GM19397 (cell line): ENCODE data around the gene TENT4A.
"Not testable (repeated sequence)": the region's sequence is repeated elsewhere in the genome, so short reads cannot be mapped to it uniquely, and the experiment has no call there.

Source experiments
- ATAC-seq: cut with Tn5 transposase; IDR thresholded peaks from one replicate; pipeline ENCODE4 v1.9.1; 2021; ENCODE audit warnings: mild to moderate bottlenecking, moderate library complexity; ENCODE audit not compliant: unreplicated experiment

TENT4A gene

GRCh38 chr5:6768590-6769230, 55.5 kb downstream of the TENT4A start:
- no peak for ATAC-seq

GRCh38 chr5:6770826-6771607, 57.8 kb downstream of the TENT4A start:
- ATAC-seq = no peak

GRCh38 chr5:6772886-6773285, 59.7 kb downstream of the TENT4A start:
- no peak for ATAC-seq

- ATAC-seq = no peak
These were observed 60.3 kb downstream of the TENT4A start for GRCh38 chr5:6773342-6774035.

GRCh38 chr5:6774207-6774606, 61.0 kb downstream of the TENT4A start:
- ATAC-seq = not testable (repeated sequence)

GRCh38 chr5:6774721-6775204, 61.5 kb downstream of the TENT4A start:
- ATAC-seq = no peak

- ATAC-seq = no peak
These were observed 62.3 kb downstream of the TENT4A start for GRCh38 chr5:6775571-6775970.

- peak; percentile 82 for ATAC-seq
These were observed 67.7 kb downstream of the TENT4A start for GRCh38 chr5:6780802-6781391.

- ATAC-seq = no peak
These were observed 68.5 kb downstream of the TENT4A start for GRCh38 chr5:6781716-6782115.

- no peak for ATAC-seq
These were observed 70.6 kb downstream of the TENT4A start for GRCh38 chr5:6783787-6784186.

GRCh38 chr5:6784481-6784880, 71.2 kb downstream of the TENT4A start:
- no peak for ATAC-seq

- ATAC-seq = no peak
These were observed 72.1 kb downstream of the TENT4A start for GRCh38 chr5:6785161-6785860.

GRCh38 chr5:6785861-6786180, 72.6 kb downstream of the TENT4A start:
- no peak for ATAC-seq

- no peak for ATAC-seq
These were observed 73.7 kb downstream of the TENT4A start for GRCh38 chr5:6786786-6787495.

GRCh38 chr5:6787941-6788340, 74.7 kb downstream of the TENT4A start:
- ATAC-seq = no peak

- no peak for ATAC-seq
These were observed 75.2 kb downstream of the TENT4A start for GRCh38 chr5:6788439-6788838.

- no peak for ATAC-seq
These were observed 75.9 kb downstream of the TENT4A start for GRCh38 chr5:6788956-6789649.

- no peak for ATAC-seq
These were observed 77.2 kb downstream of the TENT4A start for GRCh38 chr5:6790346-6790865.

GRCh38 chr5:6791031-6791430, 77.8 kb downstream of the TENT4A start:
- no peak for ATAC-seq
